ENCODE measurements around the gene LGALSL. TPM values are rescaled to one million over a fixed set of nuclear protein-coding genes. Genes with fewer than 3 reads are reported as not detected.

LGALSL gene
- polyA plus RNA-seq, 1 donor (not counting 4 experiments of a cell fraction or from before 2014, with no cell fraction given), result 55.4 TPM

- DNase-seq (ENCODE audit: low read depth, low spot score) (no peak), FAIRE-seq (no peak)
- peaks cover under 1% of the 10 kb centered on the region for H3K79me2 ChIP-seq (ENCODE audit: control insufficient read depth, insufficient read depth, low read length)
- no peak overlapping the region for H3K27ac ChIP-seq (ENCODE audit: control insufficient read depth, insufficient read depth, low read length)
- TF ChIP-seq CTCF (optimal IDR thresholded peaks at IDR 0.05 in 1 of 3, IDR thresholded peaks at IDR 0.05 in 1 of 3, conservative IDR thresholded peaks at IDR 0.05 in 1 of 3; ENCODE audit: extremely low read depth in 1 of 3, insufficient read depth in 2 of 3, low read length in 3 of 3), result no peak
- no peak for TF ChIP-seq EZH2 (IDR thresholded peaks at IDR 0.05; ENCODE audit: low read length)
- no peaks in the 10 kb centered on the region for H3K27me3 ChIP-seq (ENCODE audit: control insufficient read depth, extremely low read depth, insufficient read depth, low read length)
- no peak overlapping the region for H3K4me3 ChIP-seq (ENCODE audit: control insufficient read depth in 2 of 3, extremely low read depth in 1 of 3, insufficient read depth in 2 of 3, low read depth in 1 of 3, low read length in 3 of 3)
- no peak overlapping the region for H3K9ac ChIP-seq (ENCODE audit: control insufficient read depth, extremely low read depth, insufficient read depth, low read length)
- H4K20me1 ChIP-seq (ENCODE audit: control insufficient read depth, extremely low read depth, insufficient read depth, low read length), result no peaks in the 10 kb centered on the region
- H3K4me1 ChIP-seq (ENCODE audit: control insufficient read depth, extremely low read depth, insufficient read depth, low read length), result peaks cover 12% of the 10 kb centered on the region
- H2AFZ ChIP-seq (ENCODE audit: control insufficient read depth, low read length), result no peak overlapping the region
- peaks cover 11 to 24% of the 10 kb centered on the region in 2 experiments for H3K36me3 ChIP-seq (ENCODE audit: control insufficient read depth in 2 of 2, extremely low read depth in 1 of 2, insufficient read depth in 2 of 2, low read length in 2 of 2)
- dilution Hi-C loops (cut with MboI; ENCODE audit: extremely low pct_ligation_motif_present, low sequenced_read_pairs), result no loop called here
- no peak overlapping the region for H3K4me2 ChIP-seq (ENCODE audit: control insufficient read depth, extremely low read depth, insufficient read depth, low read depth, low read length)
- no peaks in the 10 kb centered on the region for H3K9me3 ChIP-seq (ENCODE audit: control insufficient read depth, low read depth, low read length)
- no peaks in the 10 kb centered on the region for H3K9me1 ChIP-seq (ENCODE audit: control insufficient read depth, extremely low read depth, insufficient read depth, low read length)
These were observed 6.4 kb downstream of the LGALSL start for GRCh38 chr2:64460330-64460729.

DNA sequence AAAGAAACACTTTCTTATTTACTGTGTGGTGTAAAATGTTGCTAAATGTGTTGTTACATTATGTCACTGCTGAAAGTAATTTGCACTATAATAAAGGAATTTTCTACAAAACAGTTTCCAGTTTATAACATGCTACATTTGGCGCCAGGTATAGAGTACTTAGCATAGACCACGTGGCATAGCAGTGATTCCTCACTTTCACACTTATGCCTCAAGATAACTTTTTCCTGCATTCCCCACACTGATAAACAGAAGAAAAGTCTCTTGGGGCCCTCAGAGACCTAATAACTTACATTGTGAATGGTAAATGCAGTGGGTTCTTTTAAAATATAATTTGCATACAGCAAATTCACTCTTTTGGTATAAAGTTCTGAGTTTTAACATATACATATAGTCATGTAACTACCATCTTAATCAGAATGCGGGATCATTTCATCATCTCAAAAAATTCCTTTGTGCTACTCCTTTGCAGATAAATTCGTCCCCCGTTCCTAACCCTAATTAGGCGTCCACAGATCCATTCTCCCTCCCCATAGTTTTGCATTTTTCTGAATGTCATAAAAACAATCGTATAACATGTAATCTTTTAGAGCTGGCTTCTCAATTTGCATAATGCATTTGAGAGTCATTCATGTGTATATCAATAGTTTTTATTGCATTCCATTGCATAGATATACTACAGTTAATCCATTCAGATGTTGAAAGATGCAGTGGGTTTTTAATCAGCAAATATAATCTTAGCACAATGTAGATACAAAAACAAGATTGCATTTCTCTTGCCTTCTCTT is 7.5 kb downstream of the LGALSL start:
- FAIRE-seq (no peak), DNase-seq (ENCODE audit: low read depth, low spot score) (no peak)
- Histone ChIP-seq H4K20me1 (ENCODE audit: control insufficient read depth, extremely low read depth, insufficient read depth, low read length) (no peaks in the 10 kb centered on the region), H3K79me2 (ENCODE audit: control insufficient read depth, insufficient read depth, low read length) (no peaks in the 10 kb centered on the region), H3K27me3 (ENCODE audit: control insufficient read depth, extremely low read depth, insufficient read depth, low read length) (no peaks in the 10 kb centered on the region), H3K9me1 (ENCODE audit: control insufficient read depth, extremely low read depth, insufficient read depth, low read length) (no peaks in the 10 kb centered on the region), H3K27ac (ENCODE audit: control insufficient read depth, insufficient read depth, low read length) (no peak overlapping the region), H3K4me1 (ENCODE audit: control insufficient read depth, extremely low read depth, insufficient read depth, low read length) (peaks cover 10% of the 10 kb centered on the region), H3K9me3 (ENCODE audit: control insufficient read depth, low read depth, low read length) (no peaks in the 10 kb centered on the region), H3K9ac (ENCODE audit: control insufficient read depth, extremely low read depth, insufficient read depth, low read length) (no peak overlapping the region), H3K4me3 (ENCODE audit: control insufficient read depth in 2 of 3, extremely low read depth in 1 of 3, insufficient read depth in 2 of 3, low read depth in 1 of 3, low read length in 3 of 3) (no peak overlapping the region), H3K4me2 (ENCODE audit: control insufficient read depth, extremely low read depth, insufficient read depth, low read depth, low read length) (no peak overlapping the region), H3K36me3 (ENCODE audit: control insufficient read depth in 2 of 2, extremely low read depth in 1 of 2, insufficient read depth in 2 of 2, low read length in 2 of 2) (peaks cover 7 to 19% of the 10 kb centered on the region in 2 experiments), H2AFZ (ENCODE audit: control insufficient read depth, low read length) (no peak overlapping the region)
- TF ChIP-seq CTCF (optimal IDR thresholded peaks at IDR 0.05 in 1 of 3, IDR thresholded peaks at IDR 0.05 in 1 of 3, conservative IDR thresholded peaks at IDR 0.05 in 1 of 3; ENCODE audit: extremely low read depth in 1 of 3, insufficient read depth in 2 of 3, low read length in 3 of 3) (no peak), EZH2 (IDR thresholded peaks at IDR 0.05; ENCODE audit: low read length) (no peak)
- dilution Hi-C loops (cut with MboI; ENCODE audit: extremely low pct_ligation_motif_present, low sequenced_read_pairs), result no loop called here
